NCI-H1105 treated with DMSO at 0.1 percent for 48 hours (cell line): ENCODE results near the gene TPI1.
"Not testable (repeated sequence)": the region's sequence is repeated elsewhere in the genome, so short reads cannot be mapped to it uniquely, and the experiment has no call there.

Source experiments
- DNase-seq: peaks from one replicate; lab custom pipeline; 2025; lab: John Stamatoyannopoulos, UW

The TPI1 gene

DNA sequence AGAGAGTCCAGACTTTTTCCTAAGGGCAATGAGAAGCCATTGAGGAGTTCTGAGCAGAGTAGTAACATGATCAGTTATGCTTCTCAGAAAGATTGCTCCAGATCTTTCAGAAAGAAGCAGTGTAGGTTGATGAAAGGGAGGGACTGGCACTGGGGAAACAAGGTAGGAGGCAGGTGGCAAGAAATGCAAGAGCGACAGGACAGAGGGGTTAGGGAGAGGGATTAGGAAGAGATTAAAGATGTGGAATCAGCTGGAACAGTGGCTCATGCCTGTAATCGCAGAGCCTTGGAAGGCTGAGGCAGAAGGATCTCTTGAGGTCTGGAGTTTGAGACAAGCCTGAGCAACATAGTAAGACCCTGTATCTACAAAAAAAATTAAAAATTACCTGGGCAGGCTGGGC lies 19.7 kb upstream of the TPI1 start:
- no peak for DNase-seq

GRCh38 chr12:6849427-6849826 lies 17.9 kb upstream of the TPI1 start:
- DNase-seq = no peak

DNA sequence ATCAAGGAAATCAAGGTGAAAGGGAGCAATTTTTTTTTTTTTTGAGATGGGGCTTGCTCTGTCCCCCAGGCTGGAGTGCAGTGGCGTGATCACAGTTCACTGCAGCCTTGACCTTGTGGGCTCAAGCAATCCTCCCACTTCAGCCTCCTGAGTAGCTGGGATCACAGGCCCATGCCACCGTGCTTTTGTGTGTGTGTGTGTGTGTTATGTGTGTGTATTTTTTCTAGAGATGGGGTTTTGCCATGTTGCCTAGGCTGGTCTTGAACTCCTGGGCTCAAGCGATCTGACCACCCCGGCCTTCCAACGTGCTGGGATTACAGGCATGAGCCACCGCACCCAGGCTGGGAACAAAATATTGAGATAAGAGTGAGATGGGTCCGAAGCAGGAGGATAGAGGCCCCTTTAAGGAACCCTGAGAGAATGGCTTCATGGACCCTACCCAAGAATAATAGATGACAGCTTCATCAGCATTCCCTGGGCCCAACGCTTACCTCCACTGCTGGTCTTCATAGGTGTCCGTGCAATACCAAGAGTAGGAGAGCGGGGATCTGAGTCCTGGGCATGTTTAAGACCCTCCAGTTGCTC lies 17.3 kb upstream of the TPI1 start:
- no peak for DNase-seq

GRCh38 chr12:6850796-6851152 lies 16.6 kb upstream of the TPI1 start:
- no peak for DNase-seq

GRCh38 chr12:6851153-6851920 lies 16.0 kb upstream of the TPI1 start, which contains the start of gene CDCA3:
TSS of gene CDCA3 (minus strand) at chr12:6851286. CDS start at chr12:6850952, 334 bp downstream.
- DNase-seq = peak; percentile 98

DNA sequence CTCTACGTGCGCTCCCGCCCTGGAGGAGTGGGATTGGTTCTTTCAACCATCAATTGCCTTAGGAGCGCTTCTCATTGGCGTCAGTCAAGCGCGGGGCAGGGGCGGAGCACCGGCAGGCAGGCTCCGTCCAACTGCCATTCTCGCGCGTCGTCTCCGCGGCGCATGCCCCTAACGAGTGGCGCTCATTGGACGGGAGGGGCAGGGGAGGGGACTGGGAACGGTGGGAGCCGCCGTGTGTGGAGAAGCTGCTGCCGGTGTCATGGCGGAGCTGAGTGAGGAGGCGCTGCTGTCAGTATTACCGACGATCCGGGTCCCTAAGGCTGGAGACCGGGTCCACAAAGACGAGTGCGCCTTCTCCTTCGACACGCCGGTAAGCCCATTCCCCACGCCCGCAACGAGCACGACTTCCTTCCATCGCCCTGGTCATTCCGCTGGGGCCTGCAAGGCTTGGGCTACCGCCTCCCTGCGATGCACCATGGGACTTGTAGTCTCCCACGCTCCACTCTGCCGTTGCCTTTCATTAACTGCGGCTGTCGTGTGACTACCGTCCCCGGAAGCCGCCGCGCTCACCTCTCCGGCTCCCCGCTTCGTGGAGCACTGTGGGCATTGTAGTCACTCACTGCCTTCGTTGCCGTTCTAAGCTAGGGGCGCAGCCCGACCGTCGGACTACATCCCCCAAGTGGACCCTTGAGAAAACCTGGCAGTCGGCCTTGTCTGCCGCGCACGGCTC lies 15.2 kb upstream of the TPI1 start, which contains the start of gene USP5:
Gene USP5, plus strand, starts transcription at position 230 of the 730 bp plus-strand sequence. Its CDS starts 30 bp downstream, at position 260.
- DNase-seq = peak; percentile 99

DNA sequence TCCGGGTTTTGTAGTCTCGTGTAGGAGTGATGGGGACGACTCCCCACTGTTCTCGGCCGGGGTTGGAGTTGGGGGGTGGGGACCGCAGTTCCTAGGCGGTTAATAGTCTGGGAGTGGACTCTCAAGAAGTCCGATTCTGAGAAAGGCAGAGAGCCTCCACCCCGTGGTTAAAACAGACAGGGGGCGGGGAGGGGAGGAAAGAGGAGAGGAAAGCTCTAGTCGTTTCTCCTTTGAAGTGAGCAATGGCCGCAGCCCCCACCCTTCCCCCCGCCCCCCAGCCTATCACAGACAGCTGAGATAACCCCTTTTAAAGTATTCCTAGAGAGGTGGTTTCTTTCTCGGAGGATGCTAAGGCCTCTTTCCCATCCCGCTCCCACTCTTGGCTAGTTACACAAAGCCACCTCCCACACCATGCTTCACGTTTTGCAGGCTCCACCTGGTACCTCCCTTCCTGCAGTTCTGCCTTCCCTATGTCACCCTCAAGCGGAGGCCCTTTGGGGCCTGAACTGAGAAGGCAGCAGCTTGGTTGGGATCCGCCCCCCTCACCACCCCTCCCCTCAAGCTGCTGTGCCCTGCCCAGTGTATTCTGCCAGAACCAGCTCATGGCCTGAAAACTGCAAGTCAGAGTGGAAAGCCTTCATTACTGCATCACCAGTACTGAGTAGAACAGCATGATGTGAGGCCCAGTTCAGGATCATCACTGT lies 14.5 kb upstream of the TPI1 start:
- peak; percentile 27 for DNase-seq

DNA sequence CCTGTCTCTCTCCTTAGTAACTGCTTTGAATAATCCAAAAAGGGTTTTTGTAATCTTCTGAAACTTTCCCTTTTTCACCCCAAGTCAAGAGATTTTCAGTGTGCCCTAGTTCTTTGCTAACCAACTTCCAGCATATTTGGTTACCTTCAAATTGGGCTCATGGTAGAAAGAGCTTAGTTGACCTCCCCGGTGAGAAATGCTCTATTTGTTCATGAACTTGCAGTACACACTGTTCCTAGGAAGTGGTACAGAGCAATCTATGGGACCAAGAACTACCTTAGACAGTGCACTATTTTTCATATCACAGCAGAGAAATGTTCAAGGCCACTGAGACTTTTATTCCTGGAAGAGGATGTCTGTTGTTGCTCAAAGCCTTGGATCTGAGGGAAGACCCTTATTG lies 13.7 kb upstream of the TPI1 start:
- no peak for DNase-seq

DNA sequence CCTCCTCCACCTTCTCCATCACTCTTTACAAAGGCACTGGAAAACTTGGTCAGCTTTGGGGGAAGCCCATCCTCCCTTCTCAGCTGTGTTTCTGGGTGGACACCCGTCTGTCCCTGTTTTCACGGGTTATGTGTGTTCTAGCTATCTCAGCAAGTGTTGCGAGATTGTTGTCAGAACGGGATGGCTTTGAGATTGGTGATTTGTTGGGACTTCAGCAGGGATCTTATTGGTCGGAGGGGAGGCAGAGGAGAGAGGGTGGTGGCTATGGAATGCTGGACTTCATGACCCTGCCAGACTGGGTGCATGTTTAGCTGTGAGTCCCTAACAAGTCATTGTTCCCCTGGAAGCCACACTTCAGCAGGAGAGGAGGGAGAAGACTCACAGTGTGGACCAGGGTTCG lies 13.3 kb upstream of the TPI1 start:
- no peak for DNase-seq

- no peak for DNase-seq
Observed at GRCh38 chr12:6855322-6855721, 12.0 kb upstream of the TPI1 start.

- no peak for DNase-seq
Observed at GRCh38 chr12:6858799-6859198, 8.5 kb upstream of the TPI1 start.

GRCh38 chr12:6860116-6860515 lies 7.2 kb upstream of the TPI1 start:
- DNase-seq = no peak

- no peak for DNase-seq
Observed at GRCh38 chr12:6860942-6861341, 6.4 kb upstream of the TPI1 start.

GRCh38 chr12:6861391-6861790 lies 5.9 kb upstream of the TPI1 start:
- no peak for DNase-seq

DNA sequence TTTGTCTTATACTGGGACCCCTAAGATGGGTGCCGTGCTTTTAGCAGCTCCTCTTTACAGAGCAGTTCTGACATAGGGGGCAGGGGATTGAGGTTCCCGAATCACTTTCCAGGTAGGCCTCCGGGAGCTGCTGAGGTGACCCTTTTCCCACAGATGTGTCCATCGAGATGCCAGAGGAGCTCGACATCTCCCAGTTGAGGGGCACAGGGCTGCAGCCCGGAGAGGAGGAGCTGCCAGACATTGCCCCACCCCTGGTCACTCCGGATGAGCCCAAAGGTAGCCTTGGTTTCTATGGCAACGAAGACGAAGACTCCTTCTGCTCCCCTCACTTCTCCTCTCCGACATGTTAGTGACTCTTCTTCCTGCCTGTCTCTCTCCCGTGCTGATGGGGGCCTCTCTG lies 4.3 kb upstream of the TPI1 start:
- DNase-seq = no peak

GRCh38 chr12:6863586-6864321 lies 3.6 kb upstream of the TPI1 start:
- no peak for DNase-seq

DNA sequence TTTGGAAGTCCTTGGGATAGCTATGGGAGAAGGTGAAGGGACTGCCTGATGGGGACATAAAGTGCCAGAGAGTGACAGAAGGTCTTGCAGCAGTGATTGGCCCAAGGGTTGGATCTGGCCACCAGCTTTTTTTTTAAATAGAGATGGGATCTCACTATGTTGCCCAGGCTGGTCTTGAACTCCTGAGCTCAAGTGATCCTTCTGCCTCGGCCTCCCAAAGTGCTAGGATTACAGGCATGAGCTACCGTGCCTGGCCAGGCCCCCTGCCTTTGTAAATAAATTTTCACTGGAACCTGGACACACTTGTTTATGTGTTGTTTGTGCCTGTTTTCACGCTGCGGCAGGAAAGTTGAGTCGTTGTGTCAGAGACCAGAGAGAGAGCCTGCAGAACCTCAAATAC lies 2.0 kb upstream of the TPI1 start:
- DNase-seq = not testable (repeated sequence)

DNA sequence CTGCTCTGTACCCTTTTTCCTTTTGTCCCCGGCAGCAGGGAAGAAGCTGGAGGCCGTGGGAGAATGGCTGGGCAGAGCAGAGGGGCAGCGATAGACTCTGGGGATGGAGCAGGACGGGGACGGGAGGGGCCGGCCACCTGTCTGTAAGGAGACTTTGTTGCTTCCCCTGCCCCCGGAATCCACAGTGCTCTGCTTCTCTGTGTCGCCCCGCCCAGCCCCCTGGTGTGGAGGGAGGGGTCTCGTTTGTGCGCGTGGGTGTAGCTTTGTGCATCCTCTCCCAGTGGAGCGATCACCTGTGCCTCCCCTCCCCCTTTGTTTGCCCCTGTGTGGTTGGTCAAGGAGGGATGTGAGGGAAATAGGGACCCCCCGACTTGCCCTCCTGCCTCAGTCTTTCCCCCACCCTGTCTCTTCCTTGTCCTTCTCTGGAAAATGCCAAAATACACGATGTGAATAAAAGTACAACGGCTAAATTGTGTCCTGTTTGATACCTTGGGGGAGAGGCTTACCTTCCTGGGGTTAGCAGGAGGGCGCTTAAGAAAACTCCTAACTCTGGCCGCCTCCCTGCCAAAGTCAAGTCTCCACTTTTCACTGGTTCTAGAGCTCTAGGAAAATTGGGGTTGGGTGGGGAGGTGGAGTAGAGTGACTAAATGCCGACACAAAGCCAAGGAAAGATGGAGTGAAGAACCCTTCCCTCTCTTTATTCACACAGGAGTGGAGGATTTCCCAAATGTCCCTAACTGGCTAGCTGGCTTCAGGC lies 990 bp upstream of the TPI1 start:
- no peak for DNase-seq

- DNase-seq = peak; percentile 61
Observed at GRCh38 chr12:6866920-6867412, 365 bp upstream of the TPI1 start.

GRCh38 chr12:6868211-6869048 lies 1.1 kb downstream of the TPI1 start:
- no peak for DNase-seq
